Measurements from ENCODE around the gene RBM4B. TPM values are rescaled to one million over a fixed set of nuclear protein-coding genes. Genes with fewer than 3 reads are reported as not detected.

The RBM4B gene
- total and polyA plus RNA-seq, 2 of the 13 experiments (the other 11 are each of a cell fraction or from before 2014, with no cell fraction given) = 25.8 to 32.4 TPM

DNA sequence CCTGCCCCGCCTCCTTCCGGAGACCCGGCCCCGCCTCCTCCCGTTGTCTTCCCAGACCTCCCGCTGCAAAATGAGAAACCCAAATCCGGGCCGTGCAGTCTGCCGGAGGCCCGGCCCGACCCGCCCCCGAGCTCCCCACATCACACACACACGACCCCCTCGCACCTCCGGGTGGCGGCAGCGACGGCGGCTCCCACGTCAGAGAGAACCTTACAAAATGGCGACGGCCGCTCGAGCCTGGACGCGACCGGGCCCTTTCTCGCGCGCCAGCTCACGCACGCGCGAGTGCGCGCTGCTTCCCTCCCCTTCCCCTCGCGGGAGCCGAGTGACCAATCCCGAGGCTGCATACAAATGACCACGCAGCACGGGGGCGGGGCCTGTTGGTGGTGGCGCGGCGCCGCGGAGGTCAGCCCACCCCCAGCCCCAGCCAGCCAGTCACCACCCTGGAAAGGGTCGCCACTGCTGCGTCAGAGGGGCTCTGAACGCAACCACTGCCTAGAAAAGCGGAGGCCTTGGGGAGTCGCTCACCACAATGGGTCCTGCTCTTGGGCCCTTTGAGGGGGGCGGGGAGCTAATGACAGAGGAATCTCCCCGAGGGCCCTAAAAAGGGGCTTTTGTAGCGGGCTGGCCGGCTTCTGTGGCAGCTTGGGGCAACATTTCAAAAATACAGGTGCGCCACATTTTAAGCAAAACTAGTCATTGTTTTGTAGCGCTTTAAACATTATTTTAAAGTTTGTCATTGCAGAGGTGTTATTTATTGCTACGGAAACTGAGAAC lies at the start of gene RBM4B (continued):
- TF ChIP-seq HOMEZ (CRISPR knock-in tag; IDR thresholded peaks at IDR 0.05; ENCODE audit: low read depth) (no peak), ZFP90 (CRISPR knock-in tag; IDR thresholded peaks at IDR 0.05; ENCODE audit: borderline replicate concordance) (peak; percentile 87; the same call in 1 of the 2 replicates), MYNN (CRISPR knock-in tag; IDR thresholded peaks at IDR 0.05; ENCODE audit: low read depth) (peak; percentile 50; the same call in 1 of the 2 replicates), PHF8 (CRISPR knock-in tag; IDR thresholded peaks at IDR 0.05) (peak; percentile 67), AGO2 (optimal IDR thresholded peaks at IDR 0.05; ENCODE audit: low read depth, low read length) (peak; percentile 85), MIXL1 (CRISPR knock-in tag; IDR thresholded peaks at IDR 0.05) (no peak), CBX5 (CRISPR knock-in tag; IDR thresholded peaks at IDR 0.05; ENCODE audit: borderline replicate concordance) (no peak; the same call in 1 of the 2 replicates), TBX2 (CRISPR knock-in tag; IDR thresholded peaks at IDR 0.05; ENCODE audit: borderline replicate concordance) (peak; percentile 44), NFIB (CRISPR knock-in tag; IDR thresholded peaks at IDR 0.05; ENCODE audit: borderline replicate concordance) (no peak), SALL2 (CRISPR knock-in tag; IDR thresholded peaks at IDR 0.05) (0 out of 2 replicates have a peak, but pooled peaks have one; percentile 49), HNF4G (IDR thresholded peaks at IDR 0.05; ENCODE audit: borderline replicate concordance, low read depth, low read length) (no peak), HNF4G (CRISPR knock-in tag; IDR thresholded peaks at IDR 0.05; ENCODE audit: borderline replicate concordance, low read depth) (no peak), IRX3 (CRISPR knock-in tag; IDR thresholded peaks at IDR 0.05; ENCODE audit: borderline replicate concordance, low read depth) (no peak; the same call in 1 of the 2 replicates), ZNF3 (CRISPR knock-in tag; IDR thresholded peaks at IDR 0.05) (no peak), TERF1 (CRISPR knock-in tag; IDR thresholded peaks at IDR 0.05) (no peak), THAP7 (CRISPR knock-in tag; IDR thresholded peaks at IDR 0.05) (peak; percentile 58; the same call in 1 of the 2 replicates), NR2F1 (CRISPR knock-in tag; IDR thresholded peaks at IDR 0.05) (no peak), NR2F2 (IDR thresholded peaks at IDR 0.05; ENCODE audit: borderline replicate concordance, low read depth) (no peak), ETV6 (CRISPR knock-in tag; conservative IDR thresholded peaks at IDR 0.05) (no peak; the same call in 1 of the 2 replicates)
- TF ChIP-seq, protein P1, sequence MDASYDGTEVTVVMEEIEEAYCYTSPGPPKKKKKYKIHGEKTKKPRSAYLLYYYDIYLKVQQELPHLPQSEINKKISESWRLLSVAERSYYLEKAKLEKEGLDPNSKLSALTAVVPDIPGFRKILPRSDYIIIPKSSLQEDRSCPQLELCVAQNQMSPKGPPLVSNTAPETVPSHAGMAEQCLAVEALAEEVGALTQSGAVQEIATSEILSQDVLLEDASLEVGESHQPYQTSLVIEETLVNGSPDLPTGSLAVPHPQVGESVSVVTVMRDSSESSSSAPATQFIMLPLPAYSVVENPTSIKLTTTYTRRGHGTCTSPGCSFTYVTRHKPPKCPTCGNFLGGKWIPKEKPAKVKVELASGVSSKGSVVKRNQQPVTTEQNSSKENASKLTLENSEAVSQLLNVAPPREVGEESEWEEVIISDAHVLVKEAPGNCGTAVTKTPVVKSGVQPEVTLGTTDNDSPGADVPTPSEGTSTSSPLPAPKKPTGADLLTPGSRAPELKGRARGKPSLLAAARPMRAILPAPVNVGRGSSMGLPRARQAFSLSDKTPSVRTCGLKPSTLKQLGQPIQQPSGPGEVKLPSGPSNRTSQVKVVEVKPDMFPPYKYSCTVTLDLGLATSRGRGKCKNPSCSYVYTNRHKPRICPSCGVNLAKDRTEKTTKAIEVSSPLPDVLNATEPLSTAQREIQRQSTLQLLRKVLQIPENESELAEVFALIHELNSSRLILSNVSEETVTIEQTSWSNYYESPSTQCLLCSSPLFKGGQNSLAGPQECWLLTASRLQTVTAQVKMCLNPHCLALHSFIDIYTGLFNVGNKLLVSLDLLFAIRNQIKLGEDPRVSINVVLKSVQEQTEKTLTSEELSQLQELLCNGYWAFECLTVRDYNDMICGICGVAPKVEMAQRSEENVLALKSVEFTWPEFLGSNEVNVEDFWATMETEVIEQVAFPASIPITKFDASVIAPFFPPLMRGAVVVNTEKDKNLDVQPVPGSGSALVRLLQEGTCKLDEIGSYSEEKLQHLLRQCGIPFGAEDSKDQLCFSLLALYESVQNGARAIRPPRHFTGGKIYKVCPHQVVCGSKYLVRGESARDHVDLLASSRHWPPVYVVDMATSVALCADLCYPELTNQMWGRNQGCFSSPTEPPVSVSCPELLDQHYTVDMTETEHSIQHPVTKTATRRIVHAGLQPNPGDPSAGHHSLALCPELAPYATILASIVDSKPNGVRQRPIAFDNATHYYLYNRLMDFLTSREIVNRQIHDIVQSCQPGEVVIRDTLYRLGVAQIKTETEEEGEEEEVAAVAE (CRISPR knock-in tag; IDR thresholded peaks at IDR 0.05; ENCODE audit: borderline replicate concordance) = peak; percentile 86

Data from HepG2 (cell line).